K562 (cell line): Measurements from ENCODE around the gene DCAF16. TPM values are rescaled to one million over a fixed set of nuclear protein-coding genes. Genes with fewer than 3 reads are reported as not detected.

Source experiments
- ATAC-seq: fragments of 200-7000 bp; cut with Tn5 transposase; 3 replicates; pipeline ENCODE4 v1.9.1; 2020; ENCODE audit warnings: moderate library complexity
- BruUV-seq: library from RNA; stranded (reverse); fragments of 400-500 nt; replicated peaks from 2 replicates; lab custom pipeline; 2021; lab: Mats Ljungman, UMichigan
- CTCF ChIA-PET: fragments of 300-600 bp; formaldehyde crosslinking; extraction: SDS; loops from one replicate; lab custom pipeline; 2021; ENCODE audit warnings: low intra/inter-chr PET ratio; lab: Yijun Ruan, JAX
- POLR2A ChIA-PET: fragments of 300-600, 350-650 bp; sonication (Branson Sonifier 250); formaldehyde crosslinking; extraction: SDS; loops from one replicate; lab custom pipeline; 2021; ENCODE audit warnings: antibody characterized with exemption, inconsistent platforms; lab: Yijun Ruan, JAX
- DNase-seq, 4 experiments: peaks; one replicate each; pipeline versions ENCODE4 v3.0.0 to v3.0.0-alpha.2; 2011 to 2018; ENCODE audit warnings: low spot score in 3 of 4, mixed read lengths in 3 of 4; ENCODE audit errors: extremely low read depth in 1 of 4
- FAIRE-seq: peaks from 2 replicates; lab custom pipeline; 2011; peaks lifted over from hg19 to GRCh38; lab: Jason Lieb, UNC
- H2AFZ ChIP-seq: 2 replicates; pipeline ENCODE4 v1.6.0; 2011; ENCODE audit warnings: low read depth, low read length, control low read depth, inconsistent platforms
- H3K27ac ChIP-seq: fragments of 200-600 bp; 3 replicates; pipeline ENCODE4 v1.8.0; 2011; ENCODE audit warnings: low read depth, mild to moderate bottlenecking, control low read depth, inconsistent platforms, low read length, moderate library complexity, mixed read lengths; ENCODE audit errors: extremely low read depth
- H3K27me3 ChIP-seq, 2 experiments: fragments of 300-600 bp in 1 of 2; 2 replicates in 1 of 2; 3 replicates in 1 of 2; pipeline versions ENCODE4 v1.6.0 to v1.8.0; 2011; ENCODE audit warnings: inconsistent platforms in 2 of 2, low read length in 2 of 2, mild to moderate bottlenecking in 1 of 2, mixed read lengths in 1 of 2, moderate library complexity in 1 of 2; ENCODE audit not compliant: control insufficient read depth in 2 of 2, insufficient read depth in 2 of 2
- H3K36me3 ChIP-seq: fragments of 300-600 bp; 3 replicates; pipeline ENCODE4 v1.8.0; 2011; ENCODE audit warnings: mild to moderate bottlenecking, low read length, inconsistent platforms; ENCODE audit not compliant: control insufficient read depth, insufficient read depth
- H3K4me1 ChIP-seq, 2 experiments: fragments of 200-600 bp in 1 of 2; replicated peaks in 1 of 2; 2 replicates in 1 of 2; 3 replicates in 1 of 2; pipeline versions ENCODE4 v1.5.1 to v1.8.0; 2011; ENCODE audit warnings: inconsistent platforms in 2 of 2, low read length in 2 of 2, mild to moderate bottlenecking in 1 of 2, mixed read lengths in 1 of 2, moderate library complexity in 1 of 2; ENCODE audit not compliant: control insufficient read depth in 2 of 2, insufficient read depth in 2 of 2
- H3K4me2 ChIP-seq: 2 replicates; pipeline ENCODE4 v1.6.1; 2011; ENCODE audit warnings: low read length, control low read depth, inconsistent platforms, mixed read lengths; ENCODE audit not compliant: insufficient read depth
- H3K4me3 ChIP-seq: fragments of 200-600 bp; sonication (generic), shearing (Covaris generic); 2 replicates; pipeline ENCODE4 v1.5.1; 2016; ENCODE audit warnings: control low read depth, inconsistent platforms
- H3K79me2 ChIP-seq: fragments of 200-600 bp; 3 replicates; pipeline ENCODE4 v1.8.0; 2011; ENCODE audit warnings: low read length, inconsistent platforms; ENCODE audit not compliant: control insufficient read depth, insufficient read depth
- H3K9ac ChIP-seq, 2 experiments: 2 replicates each; pipeline versions ENCODE4 v1.6.0 to v1.6.1; 2011; ENCODE audit warnings: low read depth in 2 of 2, low read length in 2 of 2, control low read depth in 1 of 2, inconsistent platforms in 1 of 2, mild to moderate bottlenecking in 1 of 2, mixed read lengths in 1 of 2; ENCODE audit not compliant: insufficient read depth in 1 of 2
- H3K9me1 ChIP-seq: one replicate; pipeline ENCODE4 v1.6.0; 2011; ENCODE audit warnings: inconsistent platforms, mild to moderate bottlenecking, low read length, moderate library complexity; ENCODE audit not compliant: control insufficient read depth, insufficient read depth
- H3K9me3 ChIP-seq: replicated peaks from 2 replicates; pipeline ENCODE4 v1.5.1; 2011; ENCODE audit warnings: low read depth, low read length, inconsistent platforms; ENCODE audit not compliant: control insufficient read depth, insufficient read depth
- H4K20me1 ChIP-seq: replicated peaks from 2 replicates; pipeline ENCODE4 v1.6.1; 2011; ENCODE audit warnings: low read length, inconsistent platforms, mixed read lengths; ENCODE audit not compliant: control insufficient read depth, insufficient read depth
- MTA2 ChIP-seq: fragments of 450-650 bp; IDR thresholded peaks from 2 replicates; pipeline ENCODE4 v1.6.1; 2016; ENCODE audit warnings: low read depth
- SAP30 ChIP-seq: fragments of 200-600 bp; sonication (generic); IDR thresholded peaks from 2 replicates; pipeline ENCODE4 v1.6.1; 2012; ENCODE audit warnings: borderline replicate concordance, low read depth, mild to moderate bottlenecking, moderate library complexity, low read length, control low read depth, inconsistent platforms; ENCODE audit not compliant: insufficient read depth, poor library complexity, severe bottlenecking
- ZNF436 ChIP-seq: fragments of 250-450, 450-650 bp; sonication (Bioruptor Pico); formaldehyde crosslinking; IDR thresholded peaks from 2 replicates; pipeline ENCODE4 v1.7.0; 2020; ENCODE audit warnings: mild to moderate bottlenecking
- WGBS: fragments of 100-300 bp; shearing (Covaris generic); methylation state at CpG from one replicate; pipeline ENCODE4 v1.1.6; 2016; ENCODE audit warnings: low coverage, mixed read lengths; ENCODE audit not compliant: insufficient coverage; ENCODE audit errors: missing lambda C conversion rate; 5-methylcytosine and 5-hydroxymethylcytosine counted together
- in situ Hi-C: fragments of 300-500 bp; cut with MboI; formaldehyde crosslinking; loops from 4 replicates; pipeline ENCODE4 v1.15.0; 2018; ENCODE audit warnings: inconsistent platforms, mixed read lengths
- intact Hi-C: fragments of 100-400 bp; cut with micrococcal nuclease; formaldehyde crosslinking; loops from 2 replicates; pipeline ENCODE4 v1.14.2; 2022
- polyA plus RNA-seq, 8 experiments: library from polyadenylated mRNA; depleted of rRNA in 4 of 8; stranded (reverse) in 5 of 8; unstranded in 3 of 8; fragments of >200 nt; fragmentation: Nextera tagmentation in 2 of 8; fragmentation: Illumina TruSeq in 1 of 8; extraction: Ambion mirVana in 2 of 8; extraction: Trizol in 1 of 8; gene quantifications; 2 replicates each; pipeline versions ENCODE4 v1.2.1 to v1.2.3, GENCODE V29; 2011 to 2014; ENCODE audit warnings: inconsistent platforms in 1 of 8, missing spikeins in 1 of 8
- total RNA-seq, 7 experiments: library from RNA; depleted of rRNA in 6 of 7; stranded (reverse); fragments of >200 nt in 6 of 7; fragmentation: Illumina TruSeq in 2 of 7; extraction: Trizol in 2 of 7; gene quantifications; 2 replicates each; pipeline versions ENCODE4 v1.2.1 to v1.2.3, GENCODE V29; 2011 to 2021; ENCODE audit warnings: low replicate concordance in 1 of 7
- TF ChIP-seq, protein P1 (sequence below): fragments of 450-650 bp; formaldehyde crosslinking; IDR thresholded peaks from 2 replicates; pipeline ENCODE4 v1.4.0; 2022; ENCODE audit warnings: mild to moderate bottlenecking, moderate library complexity
- TF ChIP-seq, protein P2 (sequence below): fragments of 200-600 bp; sonication (generic); IDR thresholded peaks from one replicate; pipeline ENCODE4 v1.6.1; 2012; ENCODE audit warnings: mild to moderate bottlenecking, low read depth, low read length, inconsistent platforms

The DCAF16 gene
- total and polyA plus RNA-seq, 9 of the 15 experiments (the other 6 are each of a cell fraction or from before 2014, with no cell fraction given), result 20.5 to 82.8 (median 67.8) TPM

DNA sequence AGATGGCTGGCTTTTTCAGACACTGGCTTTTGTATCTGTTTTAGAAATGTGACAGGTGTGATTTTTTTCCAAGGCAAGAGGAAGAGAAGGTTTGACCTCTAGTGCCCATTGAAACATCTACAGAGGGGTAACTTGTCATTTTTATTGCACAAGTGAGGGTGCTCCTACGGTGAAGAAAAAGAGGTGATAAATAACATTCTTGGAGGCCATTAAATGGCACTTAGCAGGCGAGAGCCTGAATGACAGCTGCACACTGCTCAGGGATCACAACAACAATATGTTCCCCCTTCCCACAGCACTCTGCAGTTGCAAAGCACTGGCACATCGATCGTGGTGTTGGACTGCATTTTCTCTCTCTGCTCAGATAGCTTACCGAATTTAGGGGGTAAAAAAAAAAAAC, 52.1 kb downstream of the DCAF16 start:
- no peak overlapping the region for H3K27ac ChIP-seq
- H2AFZ ChIP-seq, result no peak overlapping the region
- TF ChIP-seq, protein P1, sequence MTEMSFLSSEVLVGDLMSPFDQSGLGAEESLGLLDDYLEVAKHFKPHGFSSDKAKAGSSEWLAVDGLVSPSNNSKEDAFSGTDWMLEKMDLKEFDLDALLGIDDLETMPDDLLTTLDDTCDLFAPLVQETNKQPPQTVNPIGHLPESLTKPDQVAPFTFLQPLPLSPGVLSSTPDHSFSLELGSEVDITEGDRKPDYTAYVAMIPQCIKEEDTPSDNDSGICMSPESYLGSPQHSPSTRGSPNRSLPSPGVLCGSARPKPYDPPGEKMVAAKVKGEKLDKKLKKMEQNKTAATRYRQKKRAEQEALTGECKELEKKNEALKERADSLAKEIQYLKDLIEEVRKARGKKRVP (CRISPR knock-in tag), result no peak
- TF ChIP-seq SAP30 (no peak), MTA2 (no peak), ZNF436 (no peak)
- TF ChIP-seq, protein P2, sequence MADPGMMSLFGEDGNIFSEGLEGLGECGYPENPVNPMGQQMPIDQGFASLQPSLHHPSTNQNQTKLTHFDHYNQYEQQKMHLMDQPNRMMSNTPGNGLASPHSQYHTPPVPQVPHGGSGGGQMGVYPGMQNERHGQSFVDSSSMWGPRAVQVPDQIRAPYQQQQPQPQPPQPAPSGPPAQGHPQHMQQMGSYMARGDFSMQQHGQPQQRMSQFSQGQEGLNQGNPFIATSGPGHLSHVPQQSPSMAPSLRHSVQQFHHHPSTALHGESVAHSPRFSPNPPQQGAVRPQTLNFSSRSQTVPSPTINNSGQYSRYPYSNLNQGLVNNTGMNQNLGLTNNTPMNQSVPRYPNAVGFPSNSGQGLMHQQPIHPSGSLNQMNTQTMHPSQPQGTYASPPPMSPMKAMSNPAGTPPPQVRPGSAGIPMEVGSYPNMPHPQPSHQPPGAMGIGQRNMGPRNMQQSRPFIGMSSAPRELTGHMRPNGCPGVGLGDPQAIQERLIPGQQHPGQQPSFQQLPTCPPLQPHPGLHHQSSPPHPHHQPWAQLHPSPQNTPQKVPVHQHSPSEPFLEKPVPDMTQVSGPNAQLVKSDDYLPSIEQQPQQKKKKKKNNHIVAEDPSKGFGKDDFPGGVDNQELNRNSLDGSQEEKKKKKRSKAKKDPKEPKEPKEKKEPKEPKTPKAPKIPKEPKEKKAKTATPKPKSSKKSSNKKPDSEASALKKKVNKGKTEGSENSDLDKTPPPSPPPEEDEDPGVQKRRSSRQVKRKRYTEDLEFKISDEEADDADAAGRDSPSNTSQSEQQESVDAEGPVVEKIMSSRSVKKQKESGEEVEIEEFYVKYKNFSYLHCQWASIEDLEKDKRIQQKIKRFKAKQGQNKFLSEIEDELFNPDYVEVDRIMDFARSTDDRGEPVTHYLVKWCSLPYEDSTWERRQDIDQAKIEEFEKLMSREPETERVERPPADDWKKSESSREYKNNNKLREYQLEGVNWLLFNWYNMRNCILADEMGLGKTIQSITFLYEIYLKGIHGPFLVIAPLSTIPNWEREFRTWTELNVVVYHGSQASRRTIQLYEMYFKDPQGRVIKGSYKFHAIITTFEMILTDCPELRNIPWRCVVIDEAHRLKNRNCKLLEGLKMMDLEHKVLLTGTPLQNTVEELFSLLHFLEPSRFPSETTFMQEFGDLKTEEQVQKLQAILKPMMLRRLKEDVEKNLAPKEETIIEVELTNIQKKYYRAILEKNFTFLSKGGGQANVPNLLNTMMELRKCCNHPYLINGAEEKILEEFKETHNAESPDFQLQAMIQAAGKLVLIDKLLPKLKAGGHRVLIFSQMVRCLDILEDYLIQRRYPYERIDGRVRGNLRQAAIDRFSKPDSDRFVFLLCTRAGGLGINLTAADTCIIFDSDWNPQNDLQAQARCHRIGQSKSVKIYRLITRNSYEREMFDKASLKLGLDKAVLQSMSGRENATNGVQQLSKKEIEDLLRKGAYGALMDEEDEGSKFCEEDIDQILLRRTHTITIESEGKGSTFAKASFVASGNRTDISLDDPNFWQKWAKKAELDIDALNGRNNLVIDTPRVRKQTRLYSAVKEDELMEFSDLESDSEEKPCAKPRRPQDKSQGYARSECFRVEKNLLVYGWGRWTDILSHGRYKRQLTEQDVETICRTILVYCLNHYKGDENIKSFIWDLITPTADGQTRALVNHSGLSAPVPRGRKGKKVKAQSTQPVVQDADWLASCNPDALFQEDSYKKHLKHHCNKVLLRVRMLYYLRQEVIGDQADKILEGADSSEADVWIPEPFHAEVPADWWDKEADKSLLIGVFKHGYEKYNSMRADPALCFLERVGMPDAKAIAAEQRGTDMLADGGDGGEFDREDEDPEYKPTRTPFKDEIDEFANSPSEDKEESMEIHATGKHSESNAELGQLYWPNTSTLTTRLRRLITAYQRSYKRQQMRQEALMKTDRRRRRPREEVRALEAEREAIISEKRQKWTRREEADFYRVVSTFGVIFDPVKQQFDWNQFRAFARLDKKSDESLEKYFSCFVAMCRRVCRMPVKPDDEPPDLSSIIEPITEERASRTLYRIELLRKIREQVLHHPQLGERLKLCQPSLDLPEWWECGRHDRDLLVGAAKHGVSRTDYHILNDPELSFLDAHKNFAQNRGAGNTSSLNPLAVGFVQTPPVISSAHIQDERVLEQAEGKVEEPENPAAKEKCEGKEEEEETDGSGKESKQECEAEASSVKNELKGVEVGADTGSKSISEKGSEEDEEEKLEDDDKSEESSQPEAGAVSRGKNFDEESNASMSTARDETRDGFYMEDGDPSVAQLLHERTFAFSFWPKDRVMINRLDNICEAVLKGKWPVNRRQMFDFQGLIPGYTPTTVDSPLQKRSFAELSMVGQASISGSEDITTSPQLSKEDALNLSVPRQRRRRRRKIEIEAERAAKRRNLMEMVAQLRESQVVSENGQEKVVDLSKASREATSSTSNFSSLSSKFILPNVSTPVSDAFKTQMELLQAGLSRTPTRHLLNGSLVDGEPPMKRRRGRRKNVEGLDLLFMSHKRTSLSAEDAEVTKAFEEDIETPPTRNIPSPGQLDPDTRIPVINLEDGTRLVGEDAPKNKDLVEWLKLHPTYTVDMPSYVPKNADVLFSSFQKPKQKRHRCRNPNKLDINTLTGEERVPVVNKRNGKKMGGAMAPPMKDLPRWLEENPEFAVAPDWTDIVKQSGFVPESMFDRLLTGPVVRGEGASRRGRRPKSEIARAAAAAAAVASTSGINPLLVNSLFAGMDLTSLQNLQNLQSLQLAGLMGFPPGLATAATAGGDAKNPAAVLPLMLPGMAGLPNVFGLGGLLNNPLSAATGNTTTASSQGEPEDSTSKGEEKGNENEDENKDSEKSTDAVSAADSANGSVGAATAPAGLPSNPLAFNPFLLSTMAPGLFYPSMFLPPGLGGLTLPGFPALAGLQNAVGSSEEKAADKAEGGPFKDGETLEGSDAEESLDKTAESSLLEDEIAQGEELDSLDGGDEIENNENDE, result no peak
- DNase-seq (no peak), FAIRE-seq (no peak), ATAC-seq (no peak)
- in situ Hi-C loops, result no loop called here
- no peak overlapping the region for H3K4me3 ChIP-seq
- ChIA-PET CTCF (no interaction called here), POLR2A (no interaction called here)
- H3K4me2 ChIP-seq, result no peak overlapping the region
- H4K20me1 ChIP-seq, result no peaks in the 10 kb centered on the region
- no peak overlapping the region for H3K9ac ChIP-seq
- peaks cover 9% of the 10 kb centered on the region in 2 experiments; a peak in 4 of 5 replicates for H3K27me3 ChIP-seq
- WGBS, result 2% methylated on average over 5 of the region's 5 CpGs
- BruUV-seq, result no TSS peak
- no peaks in the 10 kb centered on the region for H3K4me1 ChIP-seq
- H3K79me2 ChIP-seq, result no peaks in the 10 kb centered on the region
- intact Hi-C loops, result no loop called here
- no peaks in the 10 kb centered on the region for H3K9me1 ChIP-seq
- no peaks in the 10 kb centered on the region for H3K9me3 ChIP-seq
- no peaks in the 10 kb centered on the region for H3K36me3 ChIP-seq
